H7 (cell line): ENCODE data around the gene ZC3H12A. TPM values are rescaled to one million over a fixed set of nuclear protein-coding genes. Genes with fewer than 3 reads are reported as not detected.

Experiments
- DNase-seq: peaks from one replicate; pipeline ENCODE4 v3.0.0; 2012
- H3K27me3 ChIP-seq: 2 replicates; pipeline ENCODE4 v1.6.0; 2011; ENCODE audit warnings: mild to moderate bottlenecking, low read length; ENCODE audit not compliant: control insufficient read depth, insufficient read depth
- H3K36me3 ChIP-seq: replicated peaks from 2 replicates; pipeline ENCODE4 v1.5.1; 2011; ENCODE audit warnings: low read length; ENCODE audit not compliant: control insufficient read depth, insufficient read depth
- H3K4me3 ChIP-seq: 2 replicates; pipeline ENCODE4 v1.5.1; 2011; ENCODE audit warnings: low read depth, mild to moderate bottlenecking, control low read depth, low read length, moderate library complexity; ENCODE audit not compliant: insufficient read depth
- total RNA-seq: library from RNA; depleted of rRNA; stranded (reverse); fragments of >200 nt; shearing (Covaris generic); gene quantifications from 2 replicates; pipeline ENCODE4 v1.2.3, GENCODE V29; 2014

ZC3H12A gene
- total RNA-seq, 1 experiment from 2014 or later: 12.3 TPM

DNA sequence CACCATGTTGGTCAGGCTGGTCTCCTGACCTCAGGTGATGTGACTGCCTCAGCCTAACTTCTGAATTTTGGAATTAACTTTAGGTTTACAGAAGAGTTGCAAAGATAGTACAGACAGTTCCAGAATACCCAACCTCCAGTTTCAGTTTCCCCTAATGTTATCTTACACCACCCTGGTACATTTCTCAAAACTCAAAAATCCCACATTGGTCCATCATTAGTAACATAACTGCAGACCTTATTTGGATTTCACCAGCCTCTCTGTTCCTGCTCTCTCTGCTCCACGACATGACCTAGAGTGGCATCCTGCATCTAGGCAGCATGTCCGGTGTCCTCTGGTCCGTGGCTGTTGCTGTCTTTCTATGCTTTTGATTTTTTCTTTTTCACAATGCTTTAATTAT, 5.0 kb upstream of the ZC3H12A start:
- Histone ChIP-seq H3K4me3 (no peak overlapping the region), H3K27me3 (peaks cover 10% of the 10 kb centered on the region)
- DNase-seq: no peak

DNA sequence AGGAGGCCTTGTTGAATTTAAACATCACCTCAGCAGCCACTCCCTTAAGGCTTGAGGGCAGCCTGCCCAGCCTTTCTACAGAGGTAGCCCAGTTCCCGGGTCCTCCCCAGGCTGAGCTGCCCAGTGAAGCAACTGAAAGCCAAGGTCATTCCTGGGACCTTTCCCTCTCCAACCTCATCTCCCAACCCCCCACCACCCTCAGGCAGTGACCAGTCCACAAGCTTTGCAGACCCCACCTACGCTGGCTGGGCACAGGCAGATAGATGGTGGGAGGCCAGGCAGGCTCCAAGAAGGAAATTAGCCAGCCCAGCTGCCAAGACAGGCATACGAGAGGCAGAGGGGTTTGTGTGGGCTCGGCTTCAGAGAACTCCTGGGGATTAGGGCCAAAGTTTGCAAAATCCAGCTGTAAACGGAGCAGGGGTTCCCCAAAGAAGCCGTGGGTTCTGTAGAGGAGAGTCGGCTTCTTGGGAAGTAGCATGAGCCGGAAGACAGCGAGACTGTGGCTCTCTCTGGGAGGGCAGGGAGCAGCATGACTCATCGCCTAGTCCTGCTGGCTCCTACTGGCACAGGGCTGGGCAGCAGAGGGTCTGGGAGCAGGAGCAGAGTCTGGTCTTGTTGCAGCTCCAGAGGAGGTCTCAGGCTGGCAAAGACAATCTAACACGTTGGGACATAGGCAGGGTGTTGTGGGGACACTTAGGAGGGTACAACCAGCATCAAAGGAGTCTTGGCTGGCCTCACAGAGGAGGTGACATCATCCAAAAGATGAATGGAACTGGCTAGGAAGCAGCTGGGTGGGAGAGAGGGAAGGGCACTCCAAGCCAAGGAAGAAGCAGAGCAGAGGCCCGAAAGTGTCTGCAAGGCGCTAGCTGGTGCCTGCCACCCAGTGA, 2.8 kb upstream of the ZC3H12A start:
- Histone ChIP-seq H3K27me3 (peaks cover 10% of the 10 kb centered on the region), H3K36me3 (peaks cover 4% of the 10 kb centered on the region), H3K4me3 (no peak overlapping the region)
- DNase-seq: peak; percentile 79

More for the DNA sequence above, 5.0 kb upstream of the ZC3H12A start:
- no peaks in the 10 kb centered on the region for H3K36me3 ChIP-seq

DNA sequence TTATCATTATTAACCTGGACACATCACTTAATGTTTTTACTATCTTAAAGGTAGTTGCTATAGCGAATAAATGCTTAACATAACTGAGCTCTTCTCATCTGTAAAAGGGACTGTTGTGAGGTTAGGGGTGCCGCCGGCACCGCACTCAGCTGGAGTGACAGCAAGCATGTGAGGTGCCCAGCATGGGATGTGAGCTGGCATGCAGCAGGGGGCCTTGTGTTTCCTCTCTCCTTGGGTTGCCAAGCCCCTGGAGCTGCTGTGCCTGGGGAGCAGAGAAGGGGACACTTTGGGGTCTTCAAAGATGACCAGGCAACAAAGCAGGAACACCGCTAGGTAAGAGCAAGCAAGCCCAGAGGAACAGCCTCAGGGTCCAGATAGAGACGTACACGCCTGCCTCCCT, 2.1 kb upstream of the ZC3H12A start:
- Histone ChIP-seq H3K4me3 (no peak overlapping the region), H3K36me3 (peaks cover 4% of the 10 kb centered on the region), H3K27me3 (peaks cover 10% of the 10 kb centered on the region)
- no peak for DNase-seq

DNA sequence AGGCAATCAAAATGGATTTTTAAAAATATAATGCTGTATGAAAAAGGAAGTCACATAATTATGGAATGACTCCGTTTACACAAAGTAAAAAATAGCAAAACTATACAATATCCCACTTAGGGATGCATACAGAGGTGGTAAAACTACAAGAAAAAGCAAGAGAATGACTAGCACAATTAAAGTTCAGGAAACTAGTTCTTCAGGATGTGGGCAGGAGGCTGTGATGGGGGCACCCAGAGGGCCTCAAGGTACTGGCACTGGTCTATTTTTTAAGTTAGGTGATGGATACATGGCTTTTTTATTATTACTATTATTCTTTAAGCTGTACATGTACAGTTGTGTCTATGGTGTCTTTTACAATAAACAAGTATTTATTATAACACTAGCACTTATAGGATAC, 1.4 kb upstream of the ZC3H12A start:
- H3K4me3 ChIP-seq: no peak overlapping the region
- peaks cover 10% of the 10 kb centered on the region for H3K27me3 ChIP-seq
- DNase-seq: no peak
- H3K36me3 ChIP-seq: peaks cover 7% of the 10 kb centered on the region

DNA sequence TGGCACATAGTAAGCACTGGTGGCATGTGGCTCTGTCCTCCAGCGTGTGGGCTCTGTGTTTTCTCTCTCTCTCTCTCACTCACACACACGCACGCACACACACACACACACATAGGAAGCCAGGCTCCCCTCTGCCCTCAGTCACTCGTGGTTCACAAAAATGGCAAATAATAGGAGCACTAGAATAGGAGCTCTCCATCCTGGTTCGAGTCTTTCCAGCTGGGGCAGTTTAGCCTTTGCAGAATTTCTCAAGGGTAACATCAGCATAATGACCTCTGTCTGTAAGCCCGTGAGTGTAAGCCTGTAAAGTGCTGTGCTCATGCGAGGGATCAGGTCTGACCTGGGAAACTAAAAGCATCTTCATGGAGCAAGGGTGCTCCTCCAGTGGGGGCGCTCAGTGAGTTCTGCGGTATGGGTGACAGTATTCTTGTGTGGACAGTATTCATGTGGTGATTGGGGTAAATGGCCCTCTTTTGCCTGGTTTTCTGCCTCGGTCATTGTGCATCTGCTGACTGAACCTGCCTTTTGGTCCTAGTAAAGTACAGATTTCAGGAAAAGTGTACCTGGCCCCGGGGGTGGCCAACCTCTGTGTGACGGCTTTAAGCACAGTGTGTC, 842 bp upstream of the ZC3H12A start:
- H3K36me3 ChIP-seq: peaks cover 11% of the 10 kb centered on the region
- DNase-seq: peak; percentile 55
- H3K27me3 ChIP-seq: peaks cover 10% of the 10 kb centered on the region
- H3K4me3 ChIP-seq: peak overlapping the region; percentile 83

DNA sequence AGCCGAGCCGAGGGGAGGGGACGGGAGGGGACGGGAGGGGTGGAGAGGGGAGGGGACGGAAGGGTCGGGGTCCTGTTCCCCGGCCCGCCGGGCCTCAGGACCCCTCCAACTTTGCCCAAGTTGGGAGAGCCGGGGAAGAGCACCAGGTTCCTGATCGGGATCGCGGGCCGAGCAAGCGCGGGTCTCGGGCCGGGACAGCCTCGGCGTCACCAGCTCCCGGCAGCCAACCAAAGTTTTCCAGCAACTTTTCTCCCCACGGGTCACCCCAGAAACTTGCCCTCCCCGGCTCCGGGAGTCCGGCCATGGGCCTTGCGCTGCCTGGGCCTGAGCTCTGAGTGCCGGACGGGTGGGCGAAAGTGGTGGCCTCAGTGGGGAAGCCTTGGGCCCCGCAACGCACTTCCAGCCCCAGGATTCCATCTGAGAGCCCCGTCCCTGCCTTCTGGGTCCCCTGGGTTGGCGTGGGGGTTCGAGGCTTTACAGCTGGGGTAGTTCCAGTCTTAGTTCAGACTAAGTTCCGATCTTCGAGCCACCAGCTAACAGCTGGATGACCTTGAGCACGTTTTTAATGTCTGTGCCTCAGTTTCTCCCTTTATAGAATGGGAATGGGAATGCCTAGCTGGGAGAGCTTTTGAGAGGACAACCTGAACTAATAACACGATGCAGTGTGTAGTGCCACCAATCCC, 458 bp downstream of the ZC3H12A start:
- no peak for DNase-seq
- Histone ChIP-seq H3K4me3 (peak overlapping the region; percentile 83), H3K27me3 (peaks cover 10% of the 10 kb centered on the region), H3K36me3 (peaks cover 11% of the 10 kb centered on the region)

DNA sequence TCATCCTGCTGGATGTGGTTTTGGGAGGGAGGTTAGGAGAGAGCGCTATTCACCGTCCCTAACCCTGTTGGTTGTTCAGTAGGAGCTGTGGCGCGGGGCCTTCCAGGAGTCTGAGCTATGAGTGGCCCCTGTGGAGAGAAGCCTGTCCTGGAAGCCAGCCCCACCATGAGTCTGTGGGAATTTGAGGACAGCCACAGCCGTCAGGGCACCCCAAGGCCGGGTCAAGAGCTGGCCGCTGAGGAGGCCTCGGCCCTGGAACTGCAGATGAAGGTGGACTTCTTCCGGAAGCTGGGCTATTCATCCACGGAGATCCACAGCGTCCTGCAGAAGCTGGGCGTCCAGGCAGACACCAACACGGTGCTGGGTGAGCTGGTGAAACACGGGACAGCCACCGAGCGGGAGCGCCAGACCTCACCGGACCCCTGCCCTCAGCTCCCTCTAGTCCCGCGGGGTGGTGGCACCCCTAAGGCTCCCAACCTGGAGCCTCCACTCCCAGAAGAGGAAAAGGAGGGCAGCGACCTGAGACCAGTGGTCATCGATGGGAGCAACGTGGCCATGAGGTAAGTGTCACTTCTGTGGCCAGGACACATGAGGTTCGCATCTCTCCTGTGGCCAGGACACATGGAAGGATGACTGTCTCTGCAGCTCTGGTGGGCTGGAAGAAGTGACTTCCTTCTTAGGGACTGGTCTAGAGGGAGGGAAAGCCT, 1.2 kb downstream of the ZC3H12A start:
- Histone ChIP-seq H3K27me3 (peaks cover 10% of the 10 kb centered on the region), H3K4me3 (peak overlapping the region; percentile 83), H3K36me3 (peaks cover 16% of the 10 kb centered on the region)
- peak; percentile 44 for DNase-seq

DNA sequence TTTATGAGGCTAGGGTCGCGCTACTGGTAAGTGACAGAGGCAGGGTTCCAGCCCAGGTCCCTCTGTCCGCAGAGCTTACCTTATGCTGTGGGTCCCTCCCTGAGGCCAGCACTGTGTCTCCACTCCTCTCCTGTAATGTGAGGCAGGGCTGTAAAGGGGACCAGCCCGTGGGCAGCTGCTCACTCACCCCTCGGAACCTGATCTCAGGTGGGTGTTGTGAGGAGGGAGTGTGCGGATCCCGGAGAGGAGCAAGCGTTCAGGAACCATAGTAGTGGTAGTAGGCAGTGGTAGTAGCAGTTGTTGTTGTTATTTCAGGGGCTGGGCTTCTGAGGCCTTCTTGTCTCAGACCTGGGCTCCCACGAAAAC, 1.7 kb downstream of the ZC3H12A start:
- peak; percentile 37 for DNase-seq
- peaks cover 10% of the 10 kb centered on the region for H3K27me3 ChIP-seq
- no peak overlapping the region for H3K4me3 ChIP-seq

DNA sequence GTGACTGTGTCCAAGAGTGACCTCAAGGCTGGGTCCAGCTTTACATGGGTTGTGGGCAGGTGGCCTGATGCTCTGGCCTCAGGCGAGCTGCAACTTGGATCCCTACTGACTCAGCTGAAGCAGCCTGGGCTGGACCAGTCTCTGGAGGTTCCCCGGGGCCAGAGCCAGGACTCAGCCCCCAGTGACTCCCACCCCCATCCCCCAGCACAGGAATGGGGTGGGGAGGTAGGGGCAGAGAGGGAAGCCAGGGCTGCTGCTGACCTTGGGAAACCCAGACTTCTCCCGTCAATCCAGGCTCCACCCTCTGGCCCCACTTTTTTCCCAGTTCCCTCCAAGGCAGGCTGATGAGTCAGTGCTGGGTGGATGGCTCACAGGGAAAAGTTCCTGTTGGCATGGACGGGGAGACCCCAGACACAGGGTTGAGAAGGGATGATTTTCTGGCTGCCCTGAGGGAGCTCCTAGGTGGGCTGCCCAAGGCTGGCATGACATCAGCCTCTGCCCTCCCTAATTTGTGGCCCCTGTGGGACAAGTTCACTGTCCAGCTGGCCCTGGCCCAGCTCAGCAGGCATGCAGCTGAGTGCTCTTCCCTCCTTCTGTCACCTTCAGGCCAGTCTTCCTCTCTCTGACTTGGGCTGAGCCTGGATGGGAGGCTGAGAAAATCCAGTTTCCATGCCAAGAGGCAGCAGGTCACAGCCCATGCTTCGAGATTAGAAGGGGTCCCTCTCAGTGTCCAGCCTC, 2.2 kb downstream of the ZC3H12A start:
- H3K27me3 ChIP-seq: peaks cover 10% of the 10 kb centered on the region
- peak; percentile 57 for DNase-seq
- H3K36me3 ChIP-seq: peaks cover 24% of the 10 kb centered on the region
- peak overlapping the region; percentile 12; the same call in 1 of the 2 replicates for H3K4me3 ChIP-seq

More for the DNA sequence above, 1.7 kb downstream of the ZC3H12A start:
- peaks cover 19% of the 10 kb centered on the region for H3K36me3 ChIP-seq

DNA sequence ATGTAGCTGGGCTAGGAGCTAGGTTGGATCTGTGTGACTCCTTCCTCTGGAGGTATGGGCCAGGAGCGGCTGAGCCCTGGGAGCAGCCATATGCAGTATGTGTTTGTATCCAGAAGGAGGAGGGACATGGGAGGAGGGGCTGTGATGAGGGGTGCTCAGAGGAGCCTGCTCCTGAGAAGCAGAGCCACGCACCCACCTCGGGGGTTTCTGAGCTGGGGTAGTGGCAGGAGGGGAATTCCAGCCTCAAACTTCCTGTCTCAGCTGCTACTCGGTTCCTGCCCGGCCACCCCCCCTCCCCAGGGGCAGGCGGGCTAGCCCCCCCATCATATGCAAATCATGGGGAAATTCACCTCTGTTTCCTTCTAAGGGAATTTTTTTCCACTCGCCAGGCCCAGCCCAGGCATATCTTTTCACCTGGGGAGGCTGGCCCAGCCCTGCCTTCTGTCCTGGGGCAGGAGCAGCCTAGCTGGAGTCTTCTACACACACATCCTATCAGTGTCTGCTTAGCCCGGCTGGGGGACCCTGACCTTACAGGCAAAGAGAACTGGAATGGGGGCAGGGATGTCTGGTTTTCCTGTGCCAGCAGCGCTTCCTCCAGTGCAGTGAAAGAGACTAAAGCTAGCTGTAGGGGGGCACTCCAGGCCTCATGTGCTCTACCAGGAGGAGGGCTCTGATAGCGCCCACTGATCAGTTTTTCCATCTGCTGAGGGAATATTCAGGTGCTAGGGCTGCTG, 3.0 kb downstream of the ZC3H12A start:
- peak; percentile 91 for DNase-seq
- Histone ChIP-seq H3K36me3 (peaks cover 28% of the 10 kb centered on the region), H3K27me3 (peaks cover 10% of the 10 kb centered on the region), H3K4me3 (peak overlapping the region; percentile 12; the same call in 1 of the 2 replicates)

DNA sequence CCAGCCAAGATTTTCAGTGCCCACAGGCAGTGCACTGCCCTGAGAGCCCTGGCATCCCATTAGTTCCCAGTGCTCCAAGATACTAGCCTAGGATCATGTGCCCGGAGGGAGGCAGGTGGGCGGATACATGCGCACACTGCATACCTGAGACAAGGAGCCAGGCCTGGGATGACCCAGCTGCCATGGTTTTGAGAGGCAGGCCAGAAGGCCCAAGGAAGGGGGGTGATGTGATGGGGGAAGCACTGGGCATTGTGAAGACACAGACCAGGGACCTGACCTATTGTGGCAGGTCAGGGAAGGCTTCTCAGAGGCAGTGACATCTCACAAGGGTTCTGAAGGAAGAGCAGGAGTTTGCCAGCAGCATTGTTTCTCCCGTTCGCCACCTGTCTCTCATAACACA, 3.6 kb downstream of the ZC3H12A start:
- Histone ChIP-seq H3K27me3 (peaks cover 9% of the 10 kb centered on the region), H3K4me3 (no peak overlapping the region; the same call in 1 of the 2 replicates), H3K36me3 (peaks cover 30% of the 10 kb centered on the region)
- peak; percentile 67 for DNase-seq

DNA sequence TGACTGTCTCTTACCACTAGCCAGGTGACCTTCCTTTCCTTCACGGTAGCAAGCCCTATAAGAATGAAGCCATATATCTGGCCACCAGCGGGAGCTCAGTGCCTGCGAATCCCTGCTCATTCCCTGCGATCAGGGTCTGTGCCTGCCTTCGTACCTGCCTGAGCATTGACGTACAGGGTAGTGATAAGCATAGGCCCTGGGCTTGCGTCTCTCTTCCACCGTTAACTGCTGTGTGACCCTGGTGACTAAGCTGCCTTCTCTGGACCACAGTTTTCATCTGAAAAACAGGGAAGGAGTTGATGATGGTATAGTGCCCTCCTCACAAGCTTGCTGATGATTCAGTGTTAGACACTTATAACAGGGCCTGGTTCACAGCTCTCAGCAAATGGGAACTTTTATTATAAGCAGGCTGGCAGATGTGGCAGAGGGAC, 4.1 kb downstream of the ZC3H12A start:
- no peak overlapping the region for H3K4me3 ChIP-seq
- DNase-seq: peak; percentile 37
- peaks cover 32% of the 10 kb centered on the region for H3K36me3 ChIP-seq
- H3K27me3 ChIP-seq: peaks cover 6% of the 10 kb centered on the region

DNA sequence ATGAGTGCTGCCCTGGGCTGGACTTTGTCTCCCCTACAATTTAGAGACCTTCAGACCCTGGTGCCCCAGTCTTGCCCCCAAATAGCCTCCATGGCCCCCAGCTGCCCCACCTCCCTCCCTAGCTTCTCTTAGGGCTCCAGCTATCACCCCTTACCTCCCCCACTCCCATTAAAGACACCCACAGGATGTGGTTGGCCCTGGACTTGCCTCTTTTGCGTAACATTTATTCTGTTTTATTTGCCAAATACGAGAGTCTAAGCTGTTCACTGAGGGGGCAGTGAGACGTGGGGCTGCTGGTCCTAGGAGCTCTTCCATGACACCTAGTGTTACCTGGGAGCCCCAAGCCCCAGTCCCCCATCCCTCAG, 4.5 kb downstream of the ZC3H12A start:
- no peak overlapping the region for H3K4me3 ChIP-seq
- DNase-seq: no peak
- H3K27me3 ChIP-seq: peaks cover 3% of the 10 kb centered on the region; the same call in 1 of the 2 replicates
- H3K36me3 ChIP-seq: peaks cover 33% of the 10 kb centered on the region
